ENCODE data around the gene FAAH.

Gene FAAH

DNA sequence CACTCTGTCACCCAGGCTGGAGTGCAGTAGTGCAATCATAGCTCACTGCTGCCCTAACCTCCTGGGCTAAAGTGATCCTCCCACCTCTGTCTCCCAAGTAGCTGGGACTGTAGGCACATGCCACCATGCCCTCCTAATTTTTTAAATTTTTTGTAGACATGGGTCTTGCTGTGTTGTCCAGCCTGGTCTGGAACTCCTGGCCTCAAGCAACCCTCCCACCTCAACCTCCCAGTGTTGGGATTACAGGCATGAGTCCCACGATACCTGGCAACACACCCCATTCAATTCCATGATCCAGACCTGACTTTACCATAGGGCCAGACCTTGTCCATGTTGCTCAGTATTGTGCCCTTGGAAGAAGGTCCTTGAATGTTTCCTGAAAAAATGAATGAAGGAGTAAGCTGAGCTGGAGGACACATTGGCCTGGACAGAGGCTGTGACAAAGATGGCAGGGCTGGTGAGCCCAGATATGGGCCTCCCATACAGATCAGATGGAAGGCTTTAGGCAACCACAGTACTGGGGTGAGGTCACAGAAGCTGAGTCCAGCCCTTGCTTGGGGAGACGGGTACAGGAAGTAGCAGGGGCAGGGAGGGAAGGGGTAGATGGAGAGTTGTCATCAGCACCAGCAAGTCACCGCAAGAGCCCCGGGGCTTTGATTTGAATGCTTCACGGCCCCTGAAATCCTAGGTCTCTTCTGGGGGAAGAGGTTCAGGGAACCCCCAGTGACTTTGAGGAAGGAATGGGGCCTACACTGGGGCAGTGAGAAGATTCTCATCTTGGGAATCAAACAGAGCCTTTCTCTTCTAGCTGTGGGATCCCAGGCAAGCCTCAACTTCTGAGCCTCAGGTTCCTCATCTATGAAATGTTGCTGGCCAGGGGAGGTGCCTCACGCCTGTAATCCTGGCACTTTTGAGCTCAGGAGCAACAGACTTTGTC is 55.4 kb downstream of the FAAH start:
- DNase-seq (ENCODE audit: low read depth in 3 of 3, low spot score in 1 of 3) = no peak

DNA sequence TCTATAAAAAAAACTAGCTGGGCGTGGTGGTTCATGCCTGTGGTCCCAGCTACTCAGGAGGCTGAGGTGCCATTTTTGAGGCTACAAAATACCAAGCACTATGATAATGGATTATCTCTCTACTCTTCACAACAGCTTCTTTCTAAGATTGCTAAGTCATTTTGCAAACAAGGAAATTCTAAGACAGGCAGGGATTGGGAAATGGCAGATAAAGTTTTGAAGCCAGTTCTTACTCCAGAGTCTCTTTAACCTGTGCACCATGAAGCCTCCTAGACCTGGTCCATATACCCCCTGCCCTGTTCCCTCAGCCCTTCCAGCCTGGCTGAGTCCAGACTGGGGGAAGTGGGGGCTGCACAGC is 56.0 kb downstream of the FAAH start:
- no peak for DNase-seq (ENCODE audit: low read depth in 3 of 3, low spot score in 1 of 3)

DNA sequence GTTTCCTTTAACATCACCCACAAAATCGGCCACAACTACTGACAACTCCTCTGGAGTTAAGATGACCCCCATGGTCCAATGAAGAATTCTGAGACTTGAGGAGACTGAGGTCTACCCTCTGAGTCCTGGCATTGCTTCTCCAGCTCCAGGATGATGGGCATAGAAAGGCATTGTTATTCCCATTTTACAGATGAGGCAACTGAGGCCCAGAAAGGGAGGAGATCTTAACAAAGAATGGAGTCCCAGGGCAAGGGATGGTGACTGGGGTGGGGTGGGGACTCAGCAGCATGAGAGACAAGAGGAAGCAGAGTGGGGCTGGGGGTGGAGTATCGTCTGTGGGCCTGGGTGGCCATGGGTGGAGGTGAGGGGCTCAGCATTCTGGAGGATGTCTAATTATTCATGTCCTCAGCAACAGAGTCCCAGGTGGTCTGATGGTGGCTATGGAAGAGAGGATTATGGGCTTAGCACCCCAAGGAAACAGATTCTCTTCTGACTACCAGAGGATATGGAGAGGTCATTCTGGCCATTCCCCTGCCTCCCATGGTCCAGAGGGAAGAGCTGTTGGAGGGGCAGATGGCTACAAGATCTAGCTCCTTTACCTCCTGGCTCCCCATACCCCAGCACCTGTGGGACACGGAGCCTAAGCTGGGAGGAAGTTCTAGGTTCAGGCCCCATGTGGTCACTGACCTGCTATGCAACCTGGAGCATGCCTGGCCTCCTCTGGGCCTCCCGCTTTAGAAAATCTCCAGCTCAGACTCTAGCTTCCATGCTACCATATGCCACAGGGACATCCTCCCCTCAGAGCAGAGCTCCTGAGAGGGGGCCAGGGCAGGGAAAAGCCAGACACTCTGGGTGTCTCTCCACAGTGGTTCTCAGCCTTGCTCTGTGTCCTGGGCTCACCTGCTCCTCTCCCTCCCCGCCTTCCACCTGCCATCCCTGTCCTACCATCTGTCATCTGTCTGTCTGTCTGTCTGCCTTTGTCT is 58.1 kb downstream of the FAAH start:
- DNase-seq (ENCODE audit: low read depth in 3 of 3, low spot score in 1 of 3) = no peak

DNA sequence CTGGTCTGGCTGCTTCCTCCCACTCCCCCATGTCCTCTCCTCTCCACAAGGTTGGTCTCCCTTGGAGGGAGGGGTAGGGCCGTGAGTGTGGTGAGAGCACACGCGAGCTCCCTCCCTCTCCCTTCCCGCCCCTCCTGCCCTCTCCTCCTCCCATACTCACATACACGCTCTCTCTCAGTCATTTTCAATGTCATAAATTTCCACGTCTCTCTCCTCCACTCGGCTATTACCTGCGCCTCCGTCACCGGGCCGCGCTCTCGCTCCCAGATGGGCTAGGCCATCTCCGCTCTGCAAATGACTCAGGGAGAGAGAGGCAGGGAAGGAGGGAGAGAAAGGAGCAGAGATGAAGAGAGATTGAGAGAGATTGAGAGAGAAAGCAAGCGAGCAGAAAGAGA is 58.8 kb downstream of the FAAH start:
- no peak for DNase-seq (ENCODE audit: low read depth in 3 of 3, low spot score in 1 of 3)

DNA sequence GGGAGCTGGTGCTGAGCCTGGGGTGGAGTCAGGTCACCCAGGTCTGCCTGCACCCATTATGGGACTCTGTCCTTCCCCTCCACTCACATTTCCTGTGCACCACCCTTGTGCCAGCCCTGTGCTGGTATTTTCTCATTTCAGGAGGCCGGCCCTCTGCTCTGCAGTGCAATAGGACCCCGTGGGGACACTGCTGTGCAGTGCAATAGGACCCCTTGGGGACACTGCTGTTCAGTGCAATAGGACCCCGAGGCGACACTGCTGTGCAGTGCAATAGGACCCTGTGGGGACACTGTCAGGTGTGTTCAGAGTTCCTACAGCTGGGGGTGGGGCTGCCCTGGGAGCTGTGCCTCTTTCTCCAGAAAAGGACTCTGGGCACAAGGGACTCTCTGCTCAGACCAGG is 59.3 kb downstream of the FAAH start:
- no peak for DNase-seq (ENCODE audit: low read depth in 3 of 3, low spot score in 1 of 3)

DNA sequence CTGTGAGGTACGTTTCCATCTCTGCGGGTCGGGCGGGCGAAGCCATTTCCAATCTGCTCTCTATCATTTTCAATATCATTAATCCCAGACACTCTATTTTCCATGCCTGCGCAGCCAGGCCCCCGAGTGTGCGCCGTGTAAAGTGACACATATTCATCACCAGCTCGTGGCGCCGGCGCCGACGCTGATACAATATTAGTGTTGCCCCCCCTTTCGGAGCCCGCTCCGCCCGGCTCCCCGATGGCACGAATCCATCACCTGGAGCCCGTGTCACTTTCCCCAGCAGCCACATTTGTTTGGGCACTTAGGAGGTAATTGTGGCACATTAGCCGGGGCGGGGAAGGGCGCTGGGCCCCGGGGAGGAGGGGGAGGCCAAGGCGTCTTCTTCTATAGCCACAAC is 61.8 kb downstream of the FAAH start:
- no peak for DNase-seq (ENCODE audit: low read depth in 3 of 3, low spot score in 1 of 3)

DNA sequence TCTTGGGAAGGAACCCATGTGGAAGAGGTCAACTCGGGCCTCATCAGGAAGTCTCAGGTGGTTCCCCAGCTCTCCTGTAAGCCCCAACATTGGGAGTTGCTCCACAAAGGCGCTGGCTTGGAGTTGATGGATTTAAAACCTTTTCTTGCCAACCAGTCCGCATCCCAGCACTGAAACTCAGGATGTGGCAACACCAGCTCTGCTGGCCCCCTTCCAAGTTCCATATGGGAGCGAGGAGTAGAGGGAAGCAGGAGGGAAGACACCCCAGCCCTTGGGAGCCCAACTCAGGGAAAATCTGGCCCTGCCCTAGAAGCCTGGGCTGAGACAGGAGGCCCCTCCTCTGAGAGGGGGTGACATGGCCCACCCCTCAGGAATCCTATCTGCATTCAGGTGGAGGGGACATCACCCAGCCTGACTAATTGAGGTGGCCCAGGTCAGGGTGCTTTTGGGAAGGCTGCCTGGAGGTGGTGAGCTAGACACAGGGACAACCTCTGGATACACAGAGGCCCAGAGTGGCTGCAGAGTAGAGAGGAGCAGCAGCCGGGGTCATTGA is 62.4 kb downstream of the FAAH start:
- DNase-seq (ENCODE audit: low read depth in 3 of 3, low spot score in 1 of 3) = no peak

DNA sequence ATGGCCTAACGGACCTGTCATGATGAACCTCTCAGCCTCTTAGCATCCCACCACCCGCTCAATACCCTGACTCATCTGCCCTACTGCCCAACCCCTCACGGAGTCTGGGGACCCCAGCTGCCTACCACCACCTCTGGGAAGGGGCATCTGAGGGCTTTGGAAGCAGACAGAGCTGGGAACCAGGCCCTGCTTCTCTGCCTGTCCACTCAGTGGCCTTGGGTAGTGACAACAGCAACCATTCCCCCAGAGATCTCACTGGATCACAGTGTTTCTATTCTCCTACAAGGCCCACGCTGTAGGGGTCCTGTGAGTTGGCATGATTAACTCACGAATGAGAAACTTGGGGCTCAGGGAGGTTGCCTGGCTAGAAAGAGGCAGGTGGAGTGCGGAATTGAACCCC is 63.1 kb downstream of the FAAH start:
- DNase-seq (ENCODE audit: low read depth in 3 of 3, low spot score in 1 of 3) = no peak

DNA sequence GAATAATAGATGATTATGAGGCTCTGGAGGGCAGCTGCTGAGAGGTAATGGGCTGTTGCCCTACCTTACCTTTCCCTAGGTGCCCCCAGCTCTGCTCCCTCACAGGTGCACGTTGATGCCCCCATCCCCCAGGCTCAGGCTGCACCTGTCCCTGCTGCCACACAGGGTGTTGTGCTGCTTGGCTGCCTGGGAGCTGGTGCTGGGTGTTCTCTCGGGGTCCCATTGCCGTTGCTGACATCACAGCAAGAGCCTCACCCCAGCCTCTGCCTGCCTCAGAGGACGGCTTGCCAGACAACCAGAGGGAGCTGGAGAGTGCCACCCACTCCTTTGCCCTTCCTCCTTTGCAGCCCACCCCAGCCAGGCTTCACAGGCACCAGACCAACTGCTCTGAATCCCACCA is 64.1 kb downstream of the FAAH start:
- no peak for DNase-seq (ENCODE audit: low read depth in 3 of 3, low spot score in 1 of 3)

DNA sequence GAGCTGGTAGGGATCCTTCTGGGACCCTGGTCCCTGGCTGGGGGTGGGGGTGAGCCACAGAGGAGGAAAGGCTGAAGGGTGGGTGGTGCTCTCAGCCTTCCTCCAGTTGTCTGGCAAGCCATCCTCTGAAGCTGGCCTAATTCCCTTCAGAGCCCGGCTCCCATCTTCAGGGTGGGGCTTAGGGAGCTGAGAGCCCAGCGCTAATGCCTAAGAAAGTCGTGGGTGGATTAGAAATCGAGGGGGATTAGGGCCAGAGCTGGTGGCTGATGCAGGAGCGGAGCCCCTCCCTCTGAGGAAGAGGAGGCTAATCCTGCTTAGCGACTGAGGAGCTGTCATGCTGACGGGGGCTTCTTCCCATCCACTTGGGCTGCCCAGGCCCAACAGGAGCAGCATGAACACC is 64.7 kb downstream of the FAAH start:
- no peak for DNase-seq (ENCODE audit: low read depth in 3 of 3, low spot score in 1 of 3)

DNA sequence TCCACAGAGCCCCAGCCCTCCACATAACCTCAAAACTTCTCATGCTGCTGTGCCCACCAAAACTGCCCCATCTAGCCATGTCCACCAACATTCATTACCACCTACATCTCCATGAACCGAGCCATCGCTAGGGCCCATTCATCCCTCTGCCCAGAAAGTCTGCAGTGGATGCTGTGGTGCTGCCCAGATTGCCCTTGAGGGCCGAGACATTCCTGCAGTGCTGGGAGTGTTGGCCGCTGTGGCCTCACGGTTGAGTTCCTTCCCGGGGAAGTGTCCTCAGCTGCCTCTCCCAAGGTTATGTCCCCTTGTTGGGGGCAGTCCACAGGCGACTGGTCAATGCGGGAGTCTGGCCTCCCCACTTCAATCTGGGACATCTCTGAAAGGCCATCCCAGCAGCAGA is 65.2 kb downstream of the FAAH start:
- no peak for DNase-seq (ENCODE audit: low read depth in 3 of 3, low spot score in 1 of 3)

DNA sequence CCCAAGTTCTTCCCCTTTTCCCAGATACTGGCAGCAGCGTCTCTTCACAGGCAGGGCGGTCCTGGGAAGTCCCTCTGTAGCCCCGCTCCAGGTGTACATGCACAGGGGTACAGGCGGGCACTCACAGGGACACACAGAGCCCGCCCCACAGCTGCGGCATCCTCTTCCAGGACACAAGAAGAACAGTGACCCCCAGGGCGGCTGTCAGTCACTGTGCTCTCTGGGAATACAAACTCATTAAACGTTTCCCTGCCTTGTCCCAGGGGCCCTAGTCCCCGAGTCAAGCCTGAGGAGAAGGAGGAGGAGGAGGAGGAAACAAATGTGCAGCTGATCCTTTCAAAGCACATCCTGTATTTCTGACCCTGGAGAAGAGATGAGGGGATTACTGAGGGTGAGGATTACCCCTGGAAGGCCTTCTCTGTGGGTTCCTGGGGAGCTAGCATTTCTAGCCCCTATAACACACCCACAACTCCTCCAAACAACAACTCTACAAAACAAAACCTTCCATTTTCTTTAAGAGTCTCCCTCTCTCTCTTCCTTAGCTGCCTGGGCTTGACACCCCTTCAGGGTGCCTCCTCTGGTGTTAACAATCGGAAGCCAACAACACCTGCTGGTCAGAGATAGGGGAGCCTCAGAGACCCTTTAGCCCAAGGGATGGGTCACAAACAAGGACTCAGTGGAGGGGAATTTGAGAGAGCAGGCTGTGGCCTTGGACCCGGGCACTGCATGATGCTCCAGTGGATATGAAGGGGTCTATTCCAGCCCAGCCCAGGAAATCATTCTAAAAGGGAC is 67.1 kb downstream of the FAAH start:
- DNase-seq (ENCODE audit: low read depth in 3 of 3, low spot score in 1 of 3) = no peak

DNA sequence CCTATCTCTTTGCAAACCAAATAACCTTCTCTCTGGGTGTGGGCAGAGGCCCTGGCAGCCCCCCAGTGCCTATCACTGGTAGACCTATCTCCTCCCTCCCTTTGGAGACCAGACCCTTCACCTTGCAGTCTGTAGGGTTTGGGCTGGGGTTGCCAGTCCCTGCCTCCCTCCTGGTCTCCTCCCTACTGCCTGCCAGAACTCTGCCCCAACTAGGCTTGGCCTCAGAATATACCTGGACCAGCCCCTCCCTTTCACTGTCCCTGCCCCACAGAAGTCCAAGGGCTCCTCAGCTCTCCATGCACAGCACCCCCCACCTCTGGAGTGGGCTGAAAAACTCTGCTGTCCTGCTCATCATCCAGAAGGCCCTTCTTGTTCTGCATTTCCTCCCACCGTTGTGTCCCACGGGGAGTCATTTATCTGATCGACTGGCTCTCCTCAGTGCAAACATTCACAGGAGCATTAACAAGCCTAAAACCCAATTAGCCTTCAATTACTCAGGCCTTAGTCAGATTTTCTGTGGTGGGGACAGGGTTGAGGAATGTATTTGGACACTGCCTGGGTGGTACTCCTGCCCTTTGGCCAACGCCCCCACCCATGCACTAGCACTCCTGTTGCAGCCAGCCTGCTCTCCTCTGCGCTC is 67.8 kb downstream of the FAAH start:
- no peak for DNase-seq (ENCODE audit: low read depth in 3 of 3, low spot score in 1 of 3)

All from stimulated activated CD4-positive, alpha-beta T cell treated with anti-CD3 and anti-CD28 coated beads, TNF-alpha, amount 100 ng/mL, for 1 hour (primary cell).